ENCODE data around the gene RELN. TPM values are rescaled to one million over a fixed set of nuclear protein-coding genes. Genes with fewer than 3 reads are reported as not detected.

RELN gene
- total RNA-seq, 1 donor from 2014 or later: not detected

GRCh38 chr7:103894656-103895596, 94.5 kb downstream of the RELN start:
- Mint-ChIP-seq H3K9me3 (no peaks in the 10 kb centered on the region), H3K27me3 (ENCODE audit: low read depth) (no peaks in the 10 kb centered on the region), H3K4me1 (ENCODE audit: low read depth) (no peaks in the 10 kb centered on the region), H3K4me3 (ENCODE audit: low read depth) (no peak overlapping the region), H3K27ac (no peak overlapping the region), H3K36me3 (ENCODE audit: low read depth) (no peaks in the 10 kb centered on the region)
- DNase-seq (ENCODE audit: low spot score): no peak
- intact Hi-C loops (cut with micrococcal nuclease): no loop called here

- H3K27me3 Mint-ChIP-seq (ENCODE audit: low read depth): no peaks in the 10 kb centered on the region
- H3K4me1 Mint-ChIP-seq (ENCODE audit: low read depth): no peaks in the 10 kb centered on the region
- H3K36me3 Mint-ChIP-seq (ENCODE audit: low read depth): no peaks in the 10 kb centered on the region
- no peak for DNase-seq (ENCODE audit: low spot score)
- H3K27ac Mint-ChIP-seq: no peak overlapping the region
- intact Hi-C loops (cut with micrococcal nuclease): no loop called here
- H3K9me3 Mint-ChIP-seq: no peaks in the 10 kb centered on the region
- no peak overlapping the region for H3K4me3 Mint-ChIP-seq (ENCODE audit: low read depth)
These were observed 96.1 kb downstream of the RELN start for GRCh38 chr7:103893350-103893749.

GRCh38 chr7:103889451-103889850, 100.0 kb downstream of the RELN start:
- no peaks in the 10 kb centered on the region for H3K27me3 Mint-ChIP-seq (ENCODE audit: low read depth)
- no peak overlapping the region for H3K27ac Mint-ChIP-seq
- H3K4me3 Mint-ChIP-seq (ENCODE audit: low read depth): no peak overlapping the region
- DNase-seq (ENCODE audit: low spot score): no peak
- intact Hi-C loops (cut with micrococcal nuclease): no loop called here
- H3K4me1 Mint-ChIP-seq (ENCODE audit: low read depth): no peaks in the 10 kb centered on the region
- no peaks in the 10 kb centered on the region for H3K36me3 Mint-ChIP-seq (ENCODE audit: low read depth)
- no peaks in the 10 kb centered on the region for H3K9me3 Mint-ChIP-seq

- H3K36me3 Mint-ChIP-seq (ENCODE audit: low read depth): no peaks in the 10 kb centered on the region
- intact Hi-C loops (cut with micrococcal nuclease): no loop called here
- no peak overlapping the region for H3K4me3 Mint-ChIP-seq (ENCODE audit: low read depth)
- no peaks in the 10 kb centered on the region for H3K27me3 Mint-ChIP-seq (ENCODE audit: low read depth)
- H3K27ac Mint-ChIP-seq: no peak overlapping the region
- no peaks in the 10 kb centered on the region for H3K4me1 Mint-ChIP-seq (ENCODE audit: low read depth)
- no peaks in the 10 kb centered on the region for H3K9me3 Mint-ChIP-seq
- DNase-seq (ENCODE audit: low spot score): no peak
These were observed 100.8 kb downstream of the RELN start for GRCh38 chr7:103888603-103889153.

GRCh38 chr7:103887853-103888602, 101.4 kb downstream of the RELN start:
- no peaks in the 10 kb centered on the region for H3K9me3 Mint-ChIP-seq
- H3K36me3 Mint-ChIP-seq (ENCODE audit: low read depth): no peaks in the 10 kb centered on the region
- H3K27ac Mint-ChIP-seq: no peak overlapping the region
- no peaks in the 10 kb centered on the region for H3K27me3 Mint-ChIP-seq (ENCODE audit: low read depth)
- H3K4me3 Mint-ChIP-seq (ENCODE audit: low read depth): no peak overlapping the region
- DNase-seq (ENCODE audit: low spot score): no peak
- H3K4me1 Mint-ChIP-seq (ENCODE audit: low read depth): no peaks in the 10 kb centered on the region
- intact Hi-C loops (cut with micrococcal nuclease): no loop called here

- no peaks in the 10 kb centered on the region for H3K36me3 Mint-ChIP-seq (ENCODE audit: low read depth)
- no peaks in the 10 kb centered on the region for H3K9me3 Mint-ChIP-seq
- no peak overlapping the region for H3K4me3 Mint-ChIP-seq (ENCODE audit: low read depth)
- intact Hi-C loops (cut with micrococcal nuclease): no loop called here
- H3K4me1 Mint-ChIP-seq (ENCODE audit: low read depth): no peaks in the 10 kb centered on the region
- no peak for DNase-seq (ENCODE audit: low spot score)
- H3K27ac Mint-ChIP-seq: no peak overlapping the region
- H3K27me3 Mint-ChIP-seq (ENCODE audit: low read depth): no peaks in the 10 kb centered on the region
These were observed 102.4 kb downstream of the RELN start for GRCh38 chr7:103887050-103887449.

- Mint-ChIP-seq H3K9me3 (no peaks in the 10 kb centered on the region), H3K4me3 (ENCODE audit: low read depth) (no peak overlapping the region), H3K27me3 (ENCODE audit: low read depth) (no peaks in the 10 kb centered on the region), H3K36me3 (ENCODE audit: low read depth) (no peaks in the 10 kb centered on the region), H3K4me1 (ENCODE audit: low read depth) (no peaks in the 10 kb centered on the region), H3K27ac (no peak overlapping the region)
- intact Hi-C loops (cut with micrococcal nuclease): no loop called here
- DNase-seq (ENCODE audit: low spot score): no peak
These were observed 109.4 kb downstream of the RELN start for GRCh38 chr7:103879928-103880600.

- H3K36me3 Mint-ChIP-seq (ENCODE audit: low read depth): no peaks in the 10 kb centered on the region
- H3K9me3 Mint-ChIP-seq: no peaks in the 10 kb centered on the region
- H3K27me3 Mint-ChIP-seq (ENCODE audit: low read depth): no peaks in the 10 kb centered on the region
- no peak overlapping the region for H3K4me3 Mint-ChIP-seq (ENCODE audit: low read depth)
- intact Hi-C loops (cut with micrococcal nuclease): no loop called here
- no peak for DNase-seq (ENCODE audit: low spot score)
- H3K4me1 Mint-ChIP-seq (ENCODE audit: low read depth): no peaks in the 10 kb centered on the region
- no peak overlapping the region for H3K27ac Mint-ChIP-seq
These were observed 110.0 kb downstream of the RELN start for GRCh38 chr7:103879411-103879810.

GRCh38 chr7:103877565-103877964, 111.9 kb downstream of the RELN start:
- no peak overlapping the region for H3K4me3 Mint-ChIP-seq (ENCODE audit: low read depth)
- no peaks in the 10 kb centered on the region for H3K27me3 Mint-ChIP-seq (ENCODE audit: low read depth)
- no peaks in the 10 kb centered on the region for H3K36me3 Mint-ChIP-seq (ENCODE audit: low read depth)
- no peaks in the 10 kb centered on the region for H3K9me3 Mint-ChIP-seq
- no peak overlapping the region for H3K27ac Mint-ChIP-seq
- intact Hi-C loops (cut with micrococcal nuclease): no loop called here
- no peak for DNase-seq (ENCODE audit: low spot score)
- no peaks in the 10 kb centered on the region for H3K4me1 Mint-ChIP-seq (ENCODE audit: low read depth)

- no peaks in the 10 kb centered on the region for H3K27me3 Mint-ChIP-seq (ENCODE audit: low read depth)
- H3K36me3 Mint-ChIP-seq (ENCODE audit: low read depth): no peaks in the 10 kb centered on the region
- no peaks in the 10 kb centered on the region for H3K4me1 Mint-ChIP-seq (ENCODE audit: low read depth)
- no peak overlapping the region for H3K27ac Mint-ChIP-seq
- intact Hi-C loops (cut with micrococcal nuclease): no loop called here
- H3K9me3 Mint-ChIP-seq: no peaks in the 10 kb centered on the region
- DNase-seq (ENCODE audit: low spot score): no peak
- no peak overlapping the region for H3K4me3 Mint-ChIP-seq (ENCODE audit: low read depth)
These were observed 113.7 kb downstream of the RELN start for GRCh38 chr7:103875718-103876117.

GRCh38 chr7:103871473-103871872, 118.0 kb downstream of the RELN start:
- Mint-ChIP-seq H3K4me3 (ENCODE audit: low read depth) (no peak overlapping the region), H3K36me3 (ENCODE audit: low read depth) (no peaks in the 10 kb centered on the region), H3K4me1 (ENCODE audit: low read depth) (no peaks in the 10 kb centered on the region), H3K9me3 (no peaks in the 10 kb centered on the region), H3K27ac (no peak overlapping the region), H3K27me3 (ENCODE audit: low read depth) (no peaks in the 10 kb centered on the region)
- DNase-seq (ENCODE audit: low spot score): no peak
- intact Hi-C loops (cut with micrococcal nuclease): no loop called here

- no peaks in the 10 kb centered on the region for H3K9me3 Mint-ChIP-seq
- intact Hi-C loops (cut with micrococcal nuclease): no loop called here
- no peak overlapping the region for H3K4me3 Mint-ChIP-seq (ENCODE audit: low read depth)
- H3K27ac Mint-ChIP-seq: no peak overlapping the region
- no peaks in the 10 kb centered on the region for H3K27me3 Mint-ChIP-seq (ENCODE audit: low read depth)
- no peak for DNase-seq (ENCODE audit: low spot score)
- H3K36me3 Mint-ChIP-seq (ENCODE audit: low read depth): no peaks in the 10 kb centered on the region
- H3K4me1 Mint-ChIP-seq (ENCODE audit: low read depth): no peaks in the 10 kb centered on the region
These were observed 118.8 kb downstream of the RELN start for GRCh38 chr7:103870664-103871063.
